ENCODE data around the gene CCDC57.
A peak's percentile ranks its signal among the peaks of the same experiment; 100 is the strongest.
"Not testable (repeated sequence)": the region's sequence is repeated elsewhere in the genome, so short reads cannot be mapped to it uniquely, and the experiment has no call there.

CCDC57 gene, protein sequence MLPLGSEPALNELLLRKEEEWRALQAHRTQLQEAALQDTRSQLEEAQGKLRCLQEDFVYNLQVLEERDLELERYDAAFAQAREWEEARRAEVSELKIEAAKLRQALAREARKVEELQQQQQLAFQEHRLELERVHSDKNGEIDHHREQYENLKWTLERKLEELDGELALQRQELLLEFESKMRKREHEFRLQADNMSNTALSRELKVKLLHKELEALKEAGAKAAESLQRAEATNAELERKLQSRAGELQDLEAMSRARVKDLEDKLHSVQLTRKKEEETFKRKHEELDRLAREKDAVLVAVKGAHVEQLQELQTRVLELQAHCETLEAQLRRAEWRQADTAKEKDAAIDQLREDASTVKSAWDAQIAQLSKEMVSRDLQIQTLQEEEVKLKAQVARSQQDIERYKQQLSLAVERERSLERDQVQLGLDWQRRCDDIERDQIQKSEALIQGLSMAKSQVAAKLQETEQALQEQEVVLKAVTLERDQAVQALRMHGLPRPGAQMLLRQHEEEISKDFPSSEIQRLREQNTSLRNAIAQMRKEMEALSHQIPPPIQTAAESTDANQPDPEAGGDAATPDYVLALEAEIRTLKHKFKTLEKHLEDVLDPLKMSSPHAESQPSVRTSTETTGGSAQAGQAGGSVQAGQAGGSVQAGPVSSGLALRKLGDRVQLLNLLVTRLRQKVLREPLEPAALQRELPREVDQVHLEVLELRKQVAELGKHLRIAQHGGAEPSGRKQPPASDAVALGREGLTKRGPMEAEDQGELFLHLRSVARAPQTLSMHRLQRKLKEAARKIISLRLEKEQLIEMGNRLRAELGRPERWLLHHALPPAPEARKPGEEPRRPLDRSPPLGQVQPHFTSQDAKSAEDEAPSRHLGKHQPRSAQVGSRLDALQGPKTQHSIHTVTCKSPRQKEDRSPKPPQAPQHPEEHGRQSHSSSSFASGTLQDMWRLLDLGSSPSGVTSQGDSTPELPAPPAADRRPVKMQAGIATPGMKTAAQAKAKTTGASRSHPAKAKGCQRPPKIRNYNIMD

DNA sequence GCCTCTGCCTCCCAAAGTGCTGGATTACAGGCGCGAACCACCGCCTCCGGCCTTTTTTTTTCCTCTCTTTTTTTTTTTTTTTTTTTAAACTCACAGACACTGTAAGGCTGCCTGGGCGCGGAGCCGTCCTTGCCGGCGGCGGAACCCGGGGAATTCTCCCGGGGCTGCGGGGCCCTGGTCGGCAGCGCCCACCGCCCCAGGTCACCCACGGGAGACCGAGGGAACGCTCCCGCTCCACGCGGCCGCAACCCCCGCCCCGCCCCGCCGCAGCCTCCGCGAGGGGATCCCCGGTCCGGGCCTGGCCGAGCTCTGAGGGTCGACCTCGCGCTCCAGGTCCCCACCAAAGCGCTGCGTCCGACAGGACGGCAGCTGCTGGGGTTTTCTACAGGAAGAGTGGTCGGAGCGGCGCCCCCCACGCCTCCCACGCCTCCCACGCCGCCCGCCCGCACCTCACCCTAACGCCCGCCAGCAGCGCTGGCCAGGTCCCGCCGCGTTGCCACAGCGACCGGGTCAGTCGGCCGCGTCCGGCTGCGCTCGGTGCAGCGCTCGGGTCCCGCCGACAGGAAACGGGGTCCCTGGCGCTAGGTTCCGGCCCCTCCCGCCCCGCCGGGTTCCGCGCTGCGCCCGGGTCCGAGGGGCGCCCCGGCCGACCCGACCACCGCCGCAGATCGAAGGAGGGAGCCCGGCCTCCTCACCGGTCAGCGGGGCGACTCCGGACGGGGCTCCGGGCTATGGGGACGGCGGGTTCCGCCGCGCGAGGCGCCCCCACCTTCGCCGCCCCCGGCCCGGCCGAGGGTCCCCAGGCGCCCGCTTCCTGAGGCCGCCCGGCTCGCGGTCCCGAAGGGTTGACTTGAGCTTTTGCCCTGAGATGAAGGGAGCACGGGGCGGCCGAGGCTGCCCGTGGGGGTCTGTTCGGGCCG lies at the start of gene CCDC57:
TSS of gene CCDC57 (minus strand) at position 512 of the 920 bp plus-strand sequence. CDS start 10,898 bp downstream, outside the sequence.
- DNase-seq: peak; percentile 72

DNA sequence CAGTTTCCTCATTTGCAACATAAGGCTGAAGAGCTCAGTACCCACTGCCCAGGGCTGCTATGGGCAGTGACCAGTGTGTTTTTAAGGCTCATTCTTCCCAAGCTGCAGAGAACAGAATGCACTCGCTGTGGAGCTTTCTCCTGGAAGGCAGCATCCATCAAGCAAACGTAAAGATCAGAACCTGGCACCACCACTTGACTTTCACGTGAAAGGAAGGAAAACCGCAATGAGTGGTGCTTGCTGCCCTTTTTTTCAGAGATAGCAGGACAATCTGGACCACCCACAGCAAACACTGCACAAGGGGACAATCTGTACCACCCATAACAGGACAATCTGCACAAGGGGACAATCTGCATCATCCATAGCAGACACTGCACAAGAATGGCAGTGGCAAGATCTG lies 49.7 kb upstream of the CCDC57 start:
- no peak for DNase-seq

DNA sequence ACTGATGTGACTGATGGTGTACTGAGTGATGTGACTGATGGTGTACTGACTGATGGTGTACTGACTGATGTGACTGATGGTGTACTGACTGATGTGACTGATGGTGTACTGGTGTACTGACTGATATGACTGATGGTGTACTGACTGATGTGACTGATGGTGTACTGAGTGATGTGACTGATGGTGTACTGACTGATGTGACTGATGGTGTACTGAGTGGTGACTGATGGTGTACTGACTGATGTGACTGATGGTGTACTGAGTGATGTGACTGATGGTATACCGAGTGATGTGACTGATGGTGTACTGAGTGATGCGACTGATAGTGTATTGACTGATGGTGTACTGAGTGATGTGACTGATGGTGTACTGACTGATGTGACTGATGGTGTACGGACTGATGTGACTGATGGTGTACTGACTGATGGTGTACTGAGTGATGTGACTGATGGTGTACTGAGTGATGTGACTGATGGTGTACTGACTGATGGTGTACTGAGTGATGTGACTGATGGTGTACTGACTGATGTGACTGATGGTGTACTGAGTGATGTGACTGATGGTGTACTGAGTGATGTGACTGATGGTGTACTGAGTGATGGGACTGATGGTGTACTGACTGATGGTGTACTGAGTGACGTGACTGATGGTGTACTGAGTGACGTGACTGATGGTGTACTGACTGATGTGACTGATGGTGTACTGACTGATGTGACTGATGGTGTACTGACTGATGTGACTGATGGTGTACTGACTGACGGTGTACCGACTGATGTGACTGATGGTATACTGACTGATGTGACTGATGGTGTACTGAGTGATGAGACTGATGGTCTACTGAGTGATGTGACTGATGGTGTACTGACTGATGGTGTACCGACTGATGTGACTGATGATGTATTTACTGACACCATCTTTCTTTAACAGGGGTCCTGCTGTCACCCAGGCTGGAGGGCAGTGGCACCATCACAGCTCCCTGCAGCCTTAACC lies 47.6 kb upstream of the CCDC57 start:
- not testable (repeated sequence) for DNase-seq

DNA sequence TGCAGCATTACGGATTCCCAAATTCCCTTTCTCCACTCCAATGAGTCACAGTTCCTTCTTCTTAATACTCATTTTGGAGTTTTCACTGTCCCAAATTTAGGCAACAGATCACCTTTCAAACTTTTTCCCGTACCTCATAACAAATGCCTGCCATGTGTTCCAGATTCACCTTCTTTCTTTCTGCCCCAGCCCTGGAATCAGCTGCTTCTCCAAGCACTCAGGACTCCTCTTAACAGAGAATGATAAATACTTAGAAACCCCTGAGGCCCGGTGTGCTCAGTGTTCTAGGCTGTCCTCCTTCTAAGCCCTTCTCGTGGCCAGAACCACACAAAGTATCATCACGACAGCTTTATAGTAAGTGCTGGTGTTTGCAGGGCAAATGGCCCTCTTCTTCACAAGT lies 45.9 kb upstream of the CCDC57 start:
- DNase-seq: no peak

DNA sequence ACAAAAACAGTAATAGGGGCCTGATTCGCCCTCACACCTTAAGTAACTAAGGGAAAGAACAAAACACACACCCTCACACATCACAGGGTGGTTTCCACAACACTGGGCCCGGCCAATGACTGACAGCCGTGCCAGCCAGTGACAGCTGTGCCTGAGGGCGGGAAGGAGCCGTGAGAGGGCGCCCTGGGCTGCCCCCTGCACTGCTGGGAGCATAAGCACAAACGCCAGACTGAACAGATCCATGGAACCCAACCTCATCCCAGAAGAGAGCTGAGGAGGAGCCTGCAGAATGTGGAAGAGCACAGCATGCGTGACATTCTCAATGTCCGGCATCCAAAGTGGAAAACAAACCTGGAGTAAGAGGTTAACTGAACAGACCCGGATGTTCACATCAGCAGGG lies 44.8 kb upstream of the CCDC57 start:
- peak; percentile 80 for DNase-seq

DNA sequence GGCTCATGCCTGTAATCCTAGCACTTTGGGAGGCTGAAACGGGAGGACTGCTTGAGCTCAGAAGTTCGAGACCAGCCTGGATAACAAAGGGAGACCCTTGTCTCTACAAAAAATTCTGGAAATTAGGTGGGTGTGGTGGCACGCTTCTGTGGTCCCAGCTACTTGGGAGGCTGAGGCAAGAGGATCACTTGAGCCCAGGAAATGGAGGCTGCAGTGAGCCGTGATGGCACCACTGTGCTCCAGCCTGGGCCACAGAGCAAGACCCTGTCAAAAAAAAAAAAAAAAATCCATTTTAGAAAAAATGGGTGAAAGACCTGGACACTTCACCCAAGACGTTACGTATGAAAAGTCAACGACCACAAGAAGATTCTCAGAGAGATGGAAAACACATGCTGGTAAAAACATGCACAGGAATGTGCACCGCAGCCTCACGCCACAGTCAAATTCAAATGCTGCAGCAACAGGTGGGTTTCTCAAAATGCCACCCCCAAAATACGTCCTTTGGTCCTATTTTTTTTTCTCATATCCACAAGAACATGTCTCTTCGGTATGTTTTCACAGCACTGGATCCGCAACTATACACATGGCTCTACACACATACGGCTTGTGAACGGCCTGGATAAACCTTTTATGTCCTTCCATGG lies 43.7 kb upstream of the CCDC57 start:
- no peak for DNase-seq

DNA sequence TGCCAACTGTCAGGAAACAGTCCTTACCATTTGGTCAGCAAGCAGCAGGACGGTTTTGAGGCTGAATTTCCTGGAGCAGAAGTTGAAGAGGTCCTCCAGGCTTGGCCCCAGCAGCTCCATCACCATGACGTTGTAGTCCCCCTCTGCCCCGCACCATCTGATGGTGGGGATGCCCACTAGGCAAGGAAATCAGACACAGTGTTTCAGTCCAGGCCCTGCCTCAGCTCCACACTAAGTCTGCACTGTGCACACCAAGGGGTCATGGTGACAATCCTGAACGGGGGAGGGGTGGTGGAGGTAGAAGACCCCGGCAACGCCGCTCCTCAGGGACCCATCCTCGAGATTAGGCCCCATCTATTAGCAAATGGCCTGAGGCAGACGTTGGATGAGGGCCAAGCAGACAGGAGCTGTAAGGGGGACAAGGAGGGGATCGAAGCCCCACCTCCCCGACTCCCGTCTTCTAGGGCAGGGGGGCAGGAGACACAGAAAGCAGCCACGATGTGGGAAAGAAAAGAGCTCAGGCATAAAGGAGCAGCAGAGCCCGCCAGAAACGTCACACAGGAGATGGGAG lies 42.8 kb upstream of the CCDC57 start:
- DNase-seq: no peak

DNA sequence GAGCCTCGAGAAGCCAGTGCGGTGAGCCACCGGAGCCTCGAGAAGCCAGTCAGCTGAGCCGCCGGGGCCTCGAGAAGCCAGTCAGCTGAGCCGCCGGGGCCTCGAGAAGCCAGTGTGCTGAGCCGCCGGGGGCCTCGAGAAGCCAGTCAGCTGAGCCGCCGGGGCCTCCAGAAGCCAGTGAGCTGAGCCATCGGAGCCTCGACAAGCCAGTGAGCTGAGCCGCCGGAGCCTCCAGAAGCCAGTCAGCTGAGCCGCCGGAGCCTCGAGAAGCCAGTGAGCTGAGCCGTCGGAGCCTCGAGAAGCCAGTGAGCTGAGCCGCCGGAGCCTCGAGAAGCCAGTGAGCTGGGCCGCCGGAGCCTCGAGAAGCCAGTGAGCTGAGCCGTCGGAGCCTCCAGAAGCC lies 42.1 kb upstream of the CCDC57 start:
- DNase-seq: not testable (repeated sequence)

DNA sequence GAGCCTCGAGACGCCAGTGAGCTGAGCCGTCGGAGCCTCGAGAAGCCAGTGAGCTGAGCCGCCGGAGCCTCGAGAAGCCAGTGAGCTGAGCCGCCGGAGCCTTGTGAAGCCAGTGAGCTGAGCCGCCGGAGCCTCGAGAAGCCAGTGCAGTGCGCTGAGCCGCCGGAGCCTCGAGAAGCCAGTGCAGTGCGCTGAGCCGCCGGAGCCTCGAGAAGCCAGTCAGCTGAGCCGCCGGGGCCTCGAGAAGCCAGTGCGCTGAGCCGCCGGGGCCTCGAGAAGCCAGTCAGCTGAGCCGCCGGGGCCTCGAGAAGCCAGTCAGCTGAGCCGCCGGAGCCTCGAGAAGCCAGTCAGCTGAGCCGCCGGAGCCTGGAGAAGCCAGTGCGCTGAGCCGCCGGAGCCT lies 41.5 kb upstream of the CCDC57 start:
- DNase-seq: not testable (repeated sequence)

DNA sequence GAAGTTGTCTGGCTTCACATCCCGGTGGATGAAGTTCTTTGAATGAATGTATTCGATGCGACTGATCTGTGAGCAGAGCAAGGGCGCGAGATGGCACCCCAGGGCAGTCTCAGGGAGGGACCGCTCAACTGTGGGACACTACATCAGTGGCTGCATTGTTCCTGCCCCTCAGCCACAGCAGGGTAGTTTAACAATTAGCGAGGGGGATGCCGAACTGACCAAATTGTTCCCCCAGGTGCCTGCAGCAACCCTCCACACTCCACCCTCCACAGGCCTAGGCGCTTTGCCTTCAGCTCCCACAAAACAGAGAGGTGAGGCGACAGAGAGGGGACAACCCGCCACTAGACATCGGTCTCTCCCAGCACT lies 40.5 kb upstream of the CCDC57 start:
- DNase-seq: no peak

DNA sequence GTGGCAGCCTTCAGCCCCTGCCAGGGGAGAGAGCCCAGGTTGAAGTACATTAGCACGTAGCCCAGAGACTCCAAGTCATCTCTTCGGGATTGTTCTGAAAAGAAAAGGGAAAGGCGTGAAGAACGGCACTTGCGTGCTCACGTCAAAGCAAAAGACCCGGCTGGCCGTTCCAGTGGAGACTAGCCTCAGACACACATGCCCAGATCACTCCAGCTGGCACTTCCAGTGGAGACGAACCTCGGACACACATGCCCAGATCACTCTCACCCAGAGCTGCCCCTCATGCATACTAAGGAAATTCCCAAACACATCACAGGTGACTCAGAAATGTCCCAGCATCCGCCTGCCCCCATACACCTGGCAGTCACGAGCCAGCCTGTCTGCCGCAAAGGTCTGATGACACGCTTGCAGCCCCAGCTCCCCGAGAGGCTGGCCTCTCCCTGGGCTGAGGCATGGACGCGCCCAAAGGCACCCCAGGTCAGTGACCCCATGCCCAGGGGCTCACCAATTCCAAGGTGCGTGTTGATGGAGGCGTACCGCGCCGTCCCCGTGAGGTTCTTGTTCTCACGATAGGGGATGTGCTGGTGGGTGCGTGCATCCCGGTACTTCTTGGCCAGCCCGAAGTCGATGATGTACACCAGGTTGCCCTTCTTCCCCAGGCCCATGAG lies 40.0 kb upstream of the CCDC57 start:
- no peak for DNase-seq

DNA sequence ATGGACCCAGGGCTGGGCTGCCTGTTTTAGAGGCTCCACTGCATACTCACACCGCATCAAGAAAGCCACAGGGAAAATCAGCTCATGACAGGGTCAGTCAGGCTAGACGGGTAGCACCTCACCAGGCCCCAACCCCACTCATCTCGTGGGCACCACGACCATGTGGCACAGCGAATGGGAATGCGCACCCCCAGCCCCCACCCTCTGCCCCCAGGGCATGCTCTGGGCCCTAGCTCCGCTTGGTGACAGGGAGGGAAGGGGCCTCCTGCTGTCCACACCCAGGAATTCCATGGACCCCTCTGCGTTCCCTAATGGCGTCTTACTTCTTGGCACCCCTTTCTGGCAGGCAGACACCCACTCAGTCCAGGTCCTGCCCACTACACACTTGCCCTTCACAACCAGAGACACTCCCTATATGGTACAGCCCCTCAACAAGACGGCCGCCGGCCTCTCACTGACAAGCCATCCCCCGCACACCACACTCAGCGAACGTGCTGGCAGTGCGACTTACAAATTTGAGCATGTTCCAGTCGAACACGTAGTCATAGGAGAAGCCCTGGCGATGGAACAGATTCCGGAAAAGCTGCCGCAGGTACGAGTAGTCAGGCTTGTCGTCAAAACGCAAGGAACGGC lies 38.3 kb upstream of the CCDC57 start:
- no peak for DNase-seq

DNA sequence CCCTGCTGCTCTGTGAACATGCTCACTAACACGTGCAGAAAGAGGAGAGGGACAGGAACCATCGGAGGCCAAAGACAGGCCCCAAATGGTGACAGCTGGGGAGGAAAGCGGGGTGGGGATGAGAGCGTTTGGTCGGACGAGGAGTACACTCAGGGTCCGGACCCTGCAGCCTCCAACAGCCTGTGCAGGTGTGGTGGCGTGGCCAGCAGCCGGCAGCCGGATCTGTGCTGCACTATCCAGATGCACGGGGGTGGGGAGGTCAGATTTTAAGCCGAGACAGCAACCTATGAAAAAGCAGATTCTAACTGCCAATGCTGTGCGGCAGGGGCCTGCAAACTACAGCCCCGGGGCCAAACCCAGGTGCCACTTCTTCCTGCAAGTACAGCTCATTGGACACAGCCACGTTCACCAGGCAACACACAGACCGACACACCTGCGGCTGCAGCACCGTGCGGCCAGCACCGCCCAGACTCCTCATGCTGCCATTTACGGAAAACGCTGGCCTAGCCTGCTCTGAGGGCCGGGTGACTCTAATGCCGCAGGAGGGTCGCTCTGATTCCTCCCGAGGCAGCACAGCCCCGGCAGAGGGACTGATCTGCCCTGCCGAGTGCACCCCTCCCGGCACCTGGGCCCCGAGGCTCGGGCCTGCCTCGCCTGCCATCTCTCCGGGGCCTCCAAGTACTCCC lies 37.4 kb upstream of the CCDC57 start:
- no peak for DNase-seq

DNA sequence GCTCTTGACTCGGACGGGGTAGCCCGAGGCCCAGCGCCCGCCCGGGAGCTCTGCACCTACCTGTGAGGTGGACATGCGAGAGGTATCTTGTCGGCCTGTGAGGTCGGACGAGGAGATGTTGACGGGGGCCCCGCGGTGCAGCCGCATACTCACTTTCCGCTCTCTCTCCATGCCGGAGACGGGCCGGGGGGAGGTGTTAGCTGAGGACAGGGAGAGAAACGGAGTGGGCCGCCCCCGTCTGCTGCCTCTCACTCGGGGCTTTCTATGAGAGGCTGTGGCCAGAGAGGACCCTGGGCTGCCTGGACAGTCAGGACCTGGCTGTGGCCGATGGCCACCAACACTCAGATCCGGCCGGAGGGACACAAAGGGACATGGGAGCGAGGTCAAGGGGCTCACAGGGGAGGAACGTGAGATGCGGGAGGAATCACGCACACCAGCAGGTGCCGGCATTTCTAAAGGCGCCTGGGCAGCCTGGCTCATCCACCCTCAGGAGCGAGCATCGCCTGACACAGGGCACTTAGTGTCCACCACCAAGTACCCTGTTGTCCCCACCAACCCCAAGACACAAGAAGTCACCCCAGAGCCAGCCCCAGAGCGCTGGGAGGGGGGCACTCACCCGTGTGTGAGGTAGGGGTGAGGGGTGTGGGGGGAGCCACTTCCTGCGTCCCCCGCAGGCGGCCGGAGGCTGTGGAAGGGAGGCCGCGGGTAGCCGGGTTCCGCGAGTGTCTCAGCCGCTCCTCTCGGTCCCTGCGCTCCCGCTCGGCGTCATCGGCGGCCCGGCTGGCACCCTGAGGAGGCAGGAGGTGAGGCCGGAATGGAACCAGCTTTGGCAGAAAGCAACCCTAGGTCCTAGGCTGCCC lies 36.4 kb upstream of the CCDC57 start:
- DNase-seq: no peak

DNA sequence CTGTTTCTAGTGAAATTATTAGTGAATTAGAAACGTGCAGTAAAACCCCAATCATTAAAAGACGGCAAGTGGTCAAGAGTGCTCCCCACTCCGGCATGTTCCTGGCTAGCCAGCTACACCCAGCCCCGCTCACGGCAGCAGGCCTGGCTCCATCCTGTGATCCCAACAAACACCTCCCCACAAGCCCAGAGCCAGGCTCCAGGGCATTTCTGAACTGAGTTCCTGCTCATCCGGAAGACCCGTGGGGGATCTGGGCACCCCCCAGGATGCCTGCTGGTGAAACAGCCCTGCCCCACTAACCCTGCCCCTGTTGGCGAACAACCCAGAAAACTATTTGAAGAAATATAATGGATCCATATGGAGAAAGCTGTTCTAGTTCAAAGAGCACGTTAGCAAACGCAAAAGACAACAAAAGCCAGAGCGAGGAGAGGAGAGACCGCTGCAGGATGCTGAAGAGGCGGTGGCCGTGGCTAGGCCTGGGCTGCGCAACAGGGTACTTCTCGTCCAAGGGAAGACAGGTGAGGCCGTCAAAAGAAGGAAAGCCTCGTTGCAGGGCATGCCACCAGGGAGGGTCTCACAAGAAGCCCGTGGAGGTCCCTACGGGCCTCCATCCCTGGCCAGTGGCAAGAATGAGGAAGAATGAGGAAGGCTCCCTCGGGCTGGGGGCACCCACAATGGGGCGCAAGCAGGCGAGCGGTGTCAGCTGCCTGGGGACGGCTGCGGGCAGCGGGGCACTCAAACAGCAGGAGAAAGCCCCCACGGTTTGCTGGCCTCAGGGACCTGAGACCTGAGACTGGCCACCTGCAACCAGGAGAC lies 35.4 kb upstream of the CCDC57 start:
- DNase-seq: no peak

DNA sequence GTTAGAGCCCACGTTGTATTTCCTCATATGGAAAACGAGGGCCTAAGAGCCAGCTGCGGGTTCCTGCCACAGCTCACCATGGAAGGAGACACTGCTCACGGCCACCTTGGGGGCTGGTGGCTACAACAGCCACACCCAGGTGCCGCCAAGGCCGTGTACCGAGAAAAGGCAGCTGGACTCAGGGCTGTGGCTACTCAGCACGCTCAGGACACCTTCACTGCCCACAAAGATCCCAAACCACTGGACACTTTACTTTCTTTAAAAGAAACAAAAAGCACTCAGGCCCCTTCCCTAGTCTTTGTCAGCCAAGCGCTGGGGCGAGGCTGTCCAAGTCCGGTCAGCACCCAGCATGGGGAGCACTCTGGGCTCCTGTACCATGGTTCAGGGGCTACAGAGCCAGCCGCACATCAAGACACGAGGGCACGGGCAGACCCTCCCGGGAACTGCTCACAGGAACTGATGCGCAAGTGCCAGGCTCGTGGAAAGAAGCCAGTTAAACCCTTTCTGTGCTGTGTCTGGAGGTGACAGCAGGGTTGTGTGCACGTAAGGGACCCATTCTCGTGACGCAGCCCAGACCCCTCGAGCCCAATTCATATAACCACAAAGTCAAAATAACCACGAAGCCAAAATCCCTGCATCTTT lies 34.7 kb upstream of the CCDC57 start:
- no peak for DNase-seq
